ENCODE results near the gene CSPG4.

Gene CSPG4

DNA sequence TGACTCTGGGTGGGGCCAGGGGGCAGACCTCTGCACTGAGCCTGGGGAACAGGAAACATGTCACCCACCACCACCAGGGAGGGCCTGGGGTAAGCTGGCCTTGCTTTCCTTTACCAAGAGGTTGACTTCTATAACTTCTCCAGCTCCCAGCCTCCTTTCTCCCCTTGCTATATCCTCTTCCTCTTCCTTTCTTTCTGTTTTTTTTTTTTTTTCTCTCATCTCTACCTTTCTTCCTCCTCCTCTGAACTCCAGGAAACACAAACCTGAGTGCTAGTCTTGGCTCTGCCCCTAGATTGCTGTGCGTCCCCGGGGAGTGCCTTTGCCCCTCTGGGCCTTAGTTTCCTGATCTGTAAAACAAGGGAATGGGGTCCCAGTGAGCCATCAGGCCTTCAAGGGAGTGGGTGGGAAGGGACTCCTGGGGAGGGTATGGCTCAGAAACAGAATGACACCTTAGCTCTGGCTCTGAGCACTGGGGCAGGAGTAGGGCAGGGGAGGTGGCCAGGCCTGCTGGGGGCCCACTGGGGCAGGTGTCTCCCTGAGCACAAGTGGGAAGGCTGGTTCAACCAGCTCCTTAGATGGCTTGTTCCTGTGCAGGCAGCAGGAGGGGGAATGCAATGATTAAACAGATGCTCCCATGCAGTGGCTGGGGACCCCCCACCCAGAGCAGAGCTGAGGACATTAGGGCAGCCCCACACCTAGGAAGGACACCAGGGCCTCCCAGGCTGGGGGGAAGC is 60.7 kb downstream of the CSPG4 start:
- DNase-seq (ENCODE audit: low spot score) (no peak), ATAC-seq (ENCODE audit: low read depth) (no peak)
- Histone ChIP-seq H3K27me3 (ENCODE audit: insufficient read depth, poor library complexity, severe bottlenecking) (no peaks in the 10 kb centered on the region), H3K4me1 (ENCODE audit: insufficient read depth, poor library complexity, severe bottlenecking) (peaks cover 32% of the 10 kb centered on the region), H3K36me3 (ENCODE audit: low read depth) (peaks cover 68% of the 10 kb centered on the region), H3K27ac (ENCODE audit: poor library complexity, severe bottlenecking) (peak overlapping the region; percentile 81), H3K9me3 (ENCODE audit: severe bottlenecking) (no peaks in the 10 kb centered on the region), H3K4me3 (ENCODE audit: severe bottlenecking) (peak overlapping the region; percentile 15)
- TF ChIP-seq, protein P1, sequence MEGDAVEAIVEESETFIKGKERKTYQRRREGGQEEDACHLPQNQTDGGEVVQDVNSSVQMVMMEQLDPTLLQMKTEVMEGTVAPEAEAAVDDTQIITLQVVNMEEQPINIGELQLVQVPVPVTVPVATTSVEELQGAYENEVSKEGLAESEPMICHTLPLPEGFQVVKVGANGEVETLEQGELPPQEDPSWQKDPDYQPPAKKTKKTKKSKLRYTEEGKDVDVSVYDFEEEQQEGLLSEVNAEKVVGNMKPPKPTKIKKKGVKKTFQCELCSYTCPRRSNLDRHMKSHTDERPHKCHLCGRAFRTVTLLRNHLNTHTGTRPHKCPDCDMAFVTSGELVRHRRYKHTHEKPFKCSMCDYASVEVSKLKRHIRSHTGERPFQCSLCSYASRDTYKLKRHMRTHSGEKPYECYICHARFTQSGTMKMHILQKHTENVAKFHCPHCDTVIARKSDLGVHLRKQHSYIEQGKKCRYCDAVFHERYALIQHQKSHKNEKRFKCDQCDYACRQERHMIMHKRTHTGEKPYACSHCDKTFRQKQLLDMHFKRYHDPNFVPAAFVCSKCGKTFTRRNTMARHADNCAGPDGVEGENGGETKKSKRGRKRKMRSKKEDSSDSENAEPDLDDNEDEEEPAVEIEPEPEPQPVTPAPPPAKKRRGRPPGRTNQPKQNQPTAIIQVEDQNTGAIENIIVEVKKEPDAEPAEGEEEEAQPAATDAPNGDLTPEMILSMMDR (IDR thresholded peaks at IDR 0.05; ENCODE audit: poor library complexity, severe bottlenecking): no peak

DNA sequence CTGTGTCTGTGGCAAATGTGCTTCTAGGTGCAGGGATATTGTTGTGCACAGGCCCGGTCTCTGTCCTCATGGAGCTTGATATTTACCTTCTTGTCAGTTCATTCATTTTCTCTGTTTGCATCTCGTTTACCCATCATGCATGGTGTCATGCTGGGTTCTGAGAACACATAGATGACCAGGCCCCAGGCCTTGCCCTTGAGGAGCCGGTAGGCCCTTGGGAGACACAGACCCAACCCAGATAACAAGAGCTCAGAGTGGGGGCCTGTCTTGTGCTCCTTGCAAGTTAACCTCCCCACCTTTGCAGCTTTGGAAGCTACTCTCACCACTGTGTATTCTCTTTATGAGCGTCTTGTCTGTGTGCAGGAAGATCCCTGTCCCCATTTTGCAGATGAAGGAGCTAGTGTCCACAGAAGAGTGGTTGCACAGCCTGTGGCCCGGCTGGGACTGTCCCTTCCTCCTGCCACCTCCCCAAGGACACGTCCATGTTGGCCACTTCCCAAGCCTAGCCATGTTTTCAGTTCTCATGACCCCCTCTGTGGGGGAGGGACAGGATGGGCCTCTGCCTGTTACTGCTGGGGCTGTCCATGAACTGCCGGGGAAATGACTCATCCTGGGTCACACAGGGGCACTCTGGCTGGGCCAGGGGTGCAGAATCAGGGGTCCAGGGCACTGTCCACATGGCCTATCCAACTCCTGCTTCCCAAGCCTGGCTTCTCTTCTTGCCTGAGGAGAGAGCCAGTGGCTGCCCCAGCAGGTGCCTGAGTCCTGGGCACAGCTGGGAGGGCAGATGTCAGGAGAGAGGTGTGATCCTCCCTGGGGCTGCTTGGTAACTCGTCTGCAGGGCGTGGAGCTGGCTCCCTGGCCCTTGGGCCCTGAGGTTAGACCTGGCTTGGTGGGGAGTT is 61.5 kb downstream of the CSPG4 start:
- H3K36me3 ChIP-seq (ENCODE audit: low read depth): peaks cover 61% of the 10 kb centered on the region
- DNase-seq (ENCODE audit: low spot score) (peak; percentile 72), ATAC-seq (ENCODE audit: low read depth) (peak; percentile 2; the same call in 1 of the 3 replicates)
- peak overlapping the region; percentile 15 for H3K4me3 ChIP-seq (ENCODE audit: severe bottlenecking)
- no peaks in the 10 kb centered on the region for H3K27me3 ChIP-seq (ENCODE audit: insufficient read depth, poor library complexity, severe bottlenecking)
- peaks cover 36% of the 10 kb centered on the region for H3K4me1 ChIP-seq (ENCODE audit: insufficient read depth, poor library complexity, severe bottlenecking)
- no peaks in the 10 kb centered on the region for H3K9me3 ChIP-seq (ENCODE audit: severe bottlenecking)
- TF ChIP-seq, protein P1 (IDR thresholded peaks at IDR 0.05; ENCODE audit: poor library complexity, severe bottlenecking): no peak
- H3K27ac ChIP-seq (ENCODE audit: poor library complexity, severe bottlenecking): peak overlapping the region; percentile 81

DNA sequence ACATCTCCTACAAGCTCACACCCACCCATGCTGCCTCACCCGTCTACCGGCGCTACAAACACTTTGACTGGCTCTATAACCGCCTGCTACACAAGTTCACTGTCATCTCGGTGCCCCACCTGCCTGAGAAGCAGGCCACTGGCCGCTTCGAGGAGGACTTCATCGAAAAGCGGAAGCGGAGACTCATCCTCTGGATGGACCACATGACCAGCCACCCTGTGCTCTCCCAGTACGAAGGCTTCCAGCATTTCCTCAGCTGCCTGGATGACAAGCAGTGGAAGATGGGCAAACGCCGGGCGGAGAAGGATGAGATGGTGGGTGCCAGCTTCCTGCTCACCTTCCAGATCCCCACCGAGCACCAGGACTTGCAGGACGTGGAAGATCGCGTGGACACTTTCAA is 62.8 kb downstream of the CSPG4 start:
- Histone ChIP-seq H3K4me3 (ENCODE audit: severe bottlenecking) (peak overlapping the region; percentile 15), H3K27ac (ENCODE audit: poor library complexity, severe bottlenecking) (peak overlapping the region; percentile 81), H3K36me3 (ENCODE audit: low read depth) (peaks cover 48% of the 10 kb centered on the region), H3K4me1 (ENCODE audit: insufficient read depth, poor library complexity, severe bottlenecking) (peaks cover 35% of the 10 kb centered on the region), H3K9me3 (ENCODE audit: severe bottlenecking) (no peaks in the 10 kb centered on the region), H3K27me3 (ENCODE audit: insufficient read depth, poor library complexity, severe bottlenecking) (no peaks in the 10 kb centered on the region)
- no peak for DNase-seq (ENCODE audit: low spot score)
- TF ChIP-seq, protein P1 (IDR thresholded peaks at IDR 0.05; ENCODE audit: poor library complexity, severe bottlenecking): no peak
- ATAC-seq (ENCODE audit: low read depth): no peak

DNA sequence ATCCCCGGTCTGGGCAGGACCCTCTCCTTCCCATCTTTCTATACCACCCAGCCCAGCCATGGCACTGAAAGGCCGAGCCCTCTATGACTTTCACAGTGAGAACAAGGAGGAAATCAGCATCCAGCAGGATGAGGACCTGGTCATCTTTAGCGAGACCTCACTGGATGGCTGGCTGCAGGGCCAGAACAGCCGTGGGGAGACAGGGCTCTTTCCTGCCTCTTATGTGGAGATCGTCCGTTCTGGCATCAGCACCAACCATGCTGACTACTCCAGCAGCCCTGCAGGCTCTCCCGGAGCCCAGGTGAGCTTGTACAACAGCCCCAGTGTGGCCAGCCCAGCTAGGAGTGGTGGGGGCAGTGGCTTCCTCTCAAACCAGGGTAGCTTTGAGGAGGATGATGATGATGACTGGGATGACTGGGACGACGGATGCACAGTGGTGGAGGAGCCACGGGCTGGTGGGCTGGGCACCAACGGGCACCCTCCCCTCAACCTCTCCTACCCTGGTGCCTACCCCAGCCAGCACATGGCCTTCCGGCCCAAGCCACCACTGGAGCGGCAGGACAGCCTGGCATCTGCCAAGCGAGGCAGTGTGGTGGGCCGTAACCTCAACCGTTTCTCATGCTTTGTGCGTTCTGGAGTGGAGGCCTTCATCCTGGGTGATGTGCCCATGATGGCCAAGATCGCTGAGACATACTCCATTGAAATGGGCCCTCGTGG is 63.4 kb downstream of the CSPG4 start:
- Histone ChIP-seq H3K36me3 (ENCODE audit: low read depth) (peaks cover 42% of the 10 kb centered on the region), H3K27ac (ENCODE audit: poor library complexity, severe bottlenecking) (peak overlapping the region; percentile 81), H3K9me3 (ENCODE audit: severe bottlenecking) (no peaks in the 10 kb centered on the region), H3K4me1 (ENCODE audit: insufficient read depth, poor library complexity, severe bottlenecking) (peaks cover 35% of the 10 kb centered on the region), H3K4me3 (ENCODE audit: severe bottlenecking) (peak overlapping the region; percentile 58), H3K27me3 (ENCODE audit: insufficient read depth, poor library complexity, severe bottlenecking) (no peaks in the 10 kb centered on the region)
- DNase-seq (ENCODE audit: low spot score) (peak; percentile 74), ATAC-seq (ENCODE audit: low read depth) (peak; percentile 2)
- TF ChIP-seq, protein P1 (IDR thresholded peaks at IDR 0.05; ENCODE audit: poor library complexity, severe bottlenecking): no peak
